Fibroblast of skin of left biceps (primary cell): ENCODE measurements around the gene RAB1A.
A peak's percentile ranks its signal among the peaks of the same experiment; 100 is the strongest.
"Not testable (repeated sequence)": the region's sequence is repeated elsewhere in the genome, so short reads cannot be mapped to it uniquely, and the experiment has no call there.

Experiments used
- DNase-seq, 2 experiments: peaks; one replicate each; pipeline ENCODE4 v3.0.0-alpha.2; 2013; ENCODE audit warnings: low read depth in 2 of 2

RAB1A gene

DNA sequence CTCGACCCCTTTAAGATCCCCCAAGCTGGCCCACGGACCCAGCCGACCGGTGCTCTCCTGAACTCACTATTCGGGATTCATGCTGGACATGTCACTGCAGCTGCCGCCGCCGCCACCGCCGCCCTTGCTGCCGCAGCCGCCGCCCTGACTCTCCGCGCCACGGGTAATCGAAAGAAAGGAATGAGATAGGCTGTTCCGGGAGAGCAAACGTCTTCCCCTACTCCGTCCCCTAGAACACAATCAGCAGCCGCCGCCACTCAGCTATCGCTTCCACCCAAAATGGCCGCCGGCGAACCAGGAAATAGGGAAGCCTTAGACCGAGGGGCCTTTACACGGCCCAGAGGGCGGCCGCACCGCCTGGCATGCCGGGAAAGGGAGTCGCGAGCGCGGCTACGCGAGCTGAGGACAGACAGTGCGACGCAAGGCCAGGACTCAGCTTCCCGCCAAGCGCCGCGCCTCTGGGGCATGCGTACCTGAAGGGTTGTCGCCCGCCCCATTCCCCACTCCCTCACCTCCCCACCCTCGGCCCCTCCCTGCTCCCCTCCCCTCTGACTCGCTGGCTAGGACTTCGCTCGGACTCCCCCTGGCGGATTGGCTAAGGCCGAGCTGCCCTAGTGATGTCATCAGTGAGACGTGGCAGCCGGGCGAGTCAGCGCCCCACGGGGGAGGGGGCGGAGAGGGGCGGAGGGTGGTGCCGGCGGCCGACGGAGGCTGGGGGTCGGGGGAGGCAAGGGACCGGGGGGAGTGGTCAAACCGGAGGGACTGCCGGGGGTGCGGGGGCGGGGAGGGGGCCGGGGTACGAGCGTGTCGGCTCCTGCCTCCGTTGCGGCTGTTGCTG lies at the start of gene RAB1A:
TSS of gene RAB1A (minus strand) at position 281 of the 838 bp plus-strand sequence. CDS start at position 90, 191 bp downstream.
- peak; percentile 99 for DNase-seq

- DNase-seq, result no peak
Observed at GRCh38 chr2:65177751-65178442, 48.0 kb upstream of the RAB1A start.

DNA sequence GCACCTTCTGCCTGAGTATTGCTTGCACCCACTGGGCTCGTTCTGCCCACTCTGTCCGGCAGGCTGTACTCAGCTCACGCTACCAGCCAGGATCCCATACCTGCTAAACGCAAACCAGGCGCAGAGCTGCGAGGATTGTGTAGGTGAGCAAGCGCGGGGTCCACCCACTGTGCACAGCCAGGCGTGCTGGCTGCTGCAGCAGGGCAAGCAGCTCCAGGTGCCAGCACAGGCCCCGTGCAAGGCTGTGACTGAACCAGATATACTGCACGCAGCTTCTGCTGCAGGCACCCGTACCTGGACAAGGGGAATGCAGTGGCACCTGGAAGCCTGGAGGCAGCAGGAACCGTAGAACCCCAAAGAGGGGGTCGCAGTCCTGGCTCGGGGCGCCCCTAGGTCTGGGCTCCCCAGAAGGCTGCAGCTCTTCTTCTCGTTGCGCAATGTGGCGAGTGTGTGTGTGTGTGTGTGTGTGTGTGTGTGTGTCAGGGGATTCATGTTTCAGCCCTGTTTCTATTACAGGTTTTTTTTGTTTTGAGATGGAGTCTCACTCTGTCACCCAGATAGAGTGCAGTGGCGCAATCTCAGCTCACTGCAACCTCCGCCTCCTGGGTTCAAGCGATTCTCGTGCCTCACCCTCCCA lies 46.1 kb upstream of the RAB1A start:
- no peak for DNase-seq

- DNase-seq, result not testable (repeated sequence)
Observed at GRCh38 chr2:65174031-65174430, 44.1 kb upstream of the RAB1A start.

DNA sequence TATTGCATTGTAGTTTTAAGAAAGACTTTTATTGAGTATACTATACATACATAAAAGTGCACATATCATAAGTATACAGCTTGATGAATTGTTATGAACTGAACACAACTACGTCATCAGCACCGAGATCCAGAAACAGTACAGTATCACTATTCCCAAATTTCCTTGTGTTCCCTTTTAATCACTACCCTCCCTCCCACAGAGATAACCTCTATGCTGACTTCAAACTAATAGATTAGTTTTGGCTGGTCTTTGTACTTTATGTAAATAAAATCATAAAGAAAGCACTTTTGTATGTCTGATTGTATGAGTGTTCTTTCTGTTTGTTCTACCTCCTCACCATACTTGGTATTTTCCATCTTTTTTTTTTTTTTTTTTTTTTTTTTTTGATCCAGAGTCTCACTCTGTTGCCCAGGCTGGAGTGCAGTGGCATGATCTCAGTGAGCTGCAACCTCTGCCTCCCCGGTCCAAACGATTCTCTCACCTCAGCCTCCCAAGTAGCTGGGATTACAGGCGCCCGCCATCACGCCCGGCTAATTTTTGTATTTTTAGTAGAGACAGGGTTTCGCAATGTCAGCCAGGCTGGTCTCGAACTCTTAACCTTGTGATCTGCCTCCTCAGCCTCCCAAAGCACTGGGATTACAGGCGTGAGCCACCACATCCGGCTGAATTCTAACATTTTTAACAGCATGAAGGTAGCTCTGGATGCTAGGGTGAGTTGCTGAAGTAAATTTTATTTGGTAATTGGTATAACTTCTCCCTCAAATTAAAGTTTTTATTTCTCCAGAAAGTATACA lies 43.3 kb upstream of the RAB1A start:
- DNase-seq, result no peak

GRCh38 chr2:65170611-65171477 lies 40.9 kb upstream of the RAB1A start:
- not testable (repeated sequence) for DNase-seq

- no peak for DNase-seq
Observed at GRCh38 chr2:65169760-65170136, 39.8 kb upstream of the RAB1A start.

GRCh38 chr2:65165558-65165957 lies 35.7 kb upstream of the RAB1A start:
- DNase-seq, result no peak

GRCh38 chr2:65164426-65164891 lies 34.6 kb upstream of the RAB1A start:
- DNase-seq, result no peak

GRCh38 chr2:65161551-65162100 lies 31.7 kb upstream of the RAB1A start:
- DNase-seq, result no peak

DNA sequence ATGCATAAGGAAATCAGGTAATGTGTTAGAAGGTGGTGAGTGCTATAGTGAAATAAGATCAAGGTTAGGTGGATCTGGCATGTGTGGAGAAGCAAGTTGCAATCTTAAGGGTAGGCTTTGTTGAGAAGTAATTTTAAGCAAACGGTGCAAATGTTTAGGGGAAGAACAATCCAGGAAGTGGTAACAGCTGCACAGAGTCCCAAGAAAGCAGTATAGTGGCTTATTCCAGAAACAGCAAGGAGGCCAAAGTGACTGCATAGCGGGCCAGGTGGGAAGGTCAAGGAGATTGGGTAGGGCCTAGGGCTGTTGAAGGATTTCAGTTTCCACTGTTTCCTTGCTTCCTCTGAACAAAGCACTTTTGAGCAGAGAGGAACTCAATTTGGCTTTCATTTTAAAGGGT lies 30.0 kb upstream of the RAB1A start:
- DNase-seq, result no peak

- DNase-seq, result no peak
Observed at GRCh38 chr2:65159261-65159660, 29.4 kb upstream of the RAB1A start.

- DNase-seq, result no peak
Observed at GRCh38 chr2:65158557-65158956, 28.7 kb upstream of the RAB1A start.

DNA sequence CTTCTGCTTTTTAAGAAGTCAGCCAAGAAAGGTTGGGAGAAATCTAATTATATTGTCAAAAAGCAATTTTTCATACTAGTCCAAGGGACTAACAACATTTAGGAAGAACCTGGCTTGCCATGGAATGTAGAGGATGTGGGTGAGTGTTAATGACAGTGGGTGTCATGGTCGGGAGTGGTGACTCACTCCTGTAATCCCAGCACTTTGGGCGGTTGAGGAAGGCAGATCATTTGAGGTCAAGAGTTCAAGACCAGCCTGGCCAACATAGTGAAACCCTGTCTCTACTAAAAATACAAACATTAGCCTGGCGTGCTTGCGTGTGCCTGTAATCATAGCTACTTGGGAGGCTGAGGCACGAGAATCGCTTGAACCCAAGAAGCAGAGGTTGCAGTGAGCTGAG lies 27.9 kb upstream of the RAB1A start:
- not testable (repeated sequence) for DNase-seq

- no peak for DNase-seq
Observed at GRCh38 chr2:65156041-65156440, 26.1 kb upstream of the RAB1A start.

- no peak for DNase-seq
Observed at GRCh38 chr2:65153515-65153914, 23.6 kb upstream of the RAB1A start.

DNA sequence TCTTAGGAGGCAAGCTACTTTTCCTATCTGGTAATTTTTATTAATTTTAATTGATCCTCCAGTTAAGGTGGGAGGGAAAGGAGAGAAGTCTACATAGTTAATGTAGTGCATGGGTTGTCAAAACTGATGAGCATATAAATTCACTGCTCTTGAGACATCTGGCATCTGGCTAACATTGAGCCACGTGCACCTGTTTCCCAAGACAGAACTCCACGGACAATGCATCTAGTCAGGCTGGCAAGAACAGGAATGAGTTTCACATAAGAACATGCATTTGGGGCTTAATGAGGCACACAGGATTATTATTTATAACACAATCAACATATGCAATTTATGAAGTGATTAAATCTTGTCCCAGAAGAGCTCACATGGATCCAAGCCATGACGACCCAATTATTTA lies 16.2 kb upstream of the RAB1A start:
- no peak for DNase-seq

- no peak for DNase-seq
Observed at GRCh38 chr2:65144571-65144970, 14.7 kb upstream of the RAB1A start.

DNA sequence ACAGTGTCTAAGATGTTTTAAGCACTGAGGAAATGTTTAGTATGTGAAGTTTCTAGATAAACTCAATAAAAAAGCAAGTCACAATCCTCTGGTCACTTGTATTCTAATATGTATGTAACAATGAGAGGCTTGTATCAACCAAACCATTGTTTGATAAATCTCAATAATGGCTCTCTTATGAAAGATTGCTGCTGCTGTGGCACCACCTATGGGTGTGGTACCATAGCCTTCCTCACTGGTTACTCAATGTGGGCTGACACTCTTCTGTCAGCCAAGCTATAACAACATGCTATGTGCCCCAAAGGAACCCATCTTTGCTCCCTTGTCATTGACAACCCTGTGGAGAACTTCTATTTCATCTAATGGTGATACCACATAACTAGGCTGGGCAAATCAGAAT lies 12.6 kb upstream of the RAB1A start:
- DNase-seq, result no peak

- no peak for DNase-seq
Observed at GRCh38 chr2:65137197-65137775, 7.4 kb upstream of the RAB1A start.
